HG03571 (cell line): ENCODE data around the gene PLD1.
"Not testable (repeated sequence)": the region's sequence is repeated elsewhere in the genome, so short reads cannot be mapped to it uniquely, and the experiment has no call there.

Experiments used
- ATAC-seq: cut with Tn5 transposase; IDR thresholded peaks from one replicate; pipeline ENCODE4 v1.9.1; 2021; ENCODE audit not compliant: unreplicated experiment

The PLD1 gene

GRCh38 chr3:171746320-171747222 is 63.7 kb downstream of the PLD1 start:
- ATAC-seq: not testable (repeated sequence)

DNA sequence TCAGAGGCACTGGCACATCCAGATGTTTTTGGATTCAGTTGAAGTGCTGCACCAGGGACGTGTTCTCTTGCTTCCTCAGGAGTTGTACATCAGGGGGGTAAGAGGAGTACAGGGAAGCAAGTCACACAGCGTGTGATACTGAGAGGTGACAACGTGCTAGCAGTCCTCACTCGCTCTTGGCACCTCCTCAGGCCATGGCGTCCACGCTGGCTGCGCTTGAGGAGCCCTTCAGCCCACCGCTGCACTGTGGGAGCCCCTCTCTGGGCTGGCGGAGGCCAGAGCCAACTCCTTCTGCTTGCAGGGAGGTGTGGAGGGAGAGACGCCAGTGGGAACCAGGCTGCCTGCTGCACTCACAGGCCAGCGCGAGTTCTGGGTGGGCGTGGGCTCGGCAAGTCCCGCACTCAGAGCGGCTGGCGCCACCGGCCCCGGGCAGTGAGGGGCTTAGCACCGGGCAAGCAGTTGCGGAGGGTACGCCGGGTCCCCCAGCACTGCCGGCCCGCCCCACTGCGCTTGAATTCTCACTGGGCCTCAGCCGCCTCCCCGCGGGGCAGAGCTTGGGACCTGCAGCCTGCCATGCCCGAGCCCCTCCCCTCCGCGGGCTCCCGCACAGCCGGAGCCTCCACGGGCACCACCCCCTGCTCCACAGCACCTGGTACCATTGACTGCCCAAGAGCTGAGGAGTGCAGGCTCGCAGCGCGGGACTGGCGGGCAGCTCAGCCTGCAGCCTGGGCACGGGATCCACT is 64.5 kb downstream of the PLD1 start:
- ATAC-seq: no peak

GRCh38 chr3:171744158-171744741 is 66.0 kb downstream of the PLD1 start:
- no peak for ATAC-seq

DNA sequence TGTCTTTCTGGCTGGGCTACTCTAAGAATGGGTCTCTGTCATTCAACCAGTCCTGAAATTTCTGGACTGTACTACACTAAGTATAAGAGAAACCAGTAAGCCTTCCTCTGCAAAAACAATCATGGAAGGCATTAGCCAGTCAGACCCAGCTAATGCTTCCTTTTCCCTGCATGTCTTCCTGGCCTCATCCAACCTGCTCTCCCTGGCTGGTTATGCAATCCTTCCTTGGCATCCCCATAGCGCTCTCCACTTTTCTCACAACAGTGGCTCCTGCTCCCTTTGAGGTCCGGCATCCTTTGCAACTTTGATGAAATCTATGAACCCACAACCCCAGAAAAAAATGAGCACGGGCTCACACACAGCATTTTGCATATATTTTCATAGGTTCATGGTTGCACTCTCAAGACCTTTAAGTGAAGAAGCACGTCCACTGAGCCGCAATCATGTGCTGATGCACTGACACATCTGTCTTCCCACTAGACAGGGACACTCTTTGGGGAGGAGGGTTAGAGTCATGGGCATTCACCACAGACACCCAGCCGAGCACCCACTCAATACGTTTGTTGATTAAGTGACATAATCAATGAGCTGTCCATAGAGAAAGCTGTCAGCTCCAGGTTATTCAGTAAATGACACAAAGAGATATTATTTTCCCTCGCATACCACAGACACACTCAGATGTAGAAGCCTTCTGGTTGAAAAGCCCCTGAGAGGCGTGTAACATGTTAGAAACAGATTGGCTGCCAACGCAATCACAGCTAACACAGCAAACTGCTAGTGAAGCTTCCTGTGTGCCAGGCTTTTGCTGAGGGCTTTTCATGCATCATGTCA is 66.7 kb downstream of the PLD1 start:
- no peak for ATAC-seq

DNA sequence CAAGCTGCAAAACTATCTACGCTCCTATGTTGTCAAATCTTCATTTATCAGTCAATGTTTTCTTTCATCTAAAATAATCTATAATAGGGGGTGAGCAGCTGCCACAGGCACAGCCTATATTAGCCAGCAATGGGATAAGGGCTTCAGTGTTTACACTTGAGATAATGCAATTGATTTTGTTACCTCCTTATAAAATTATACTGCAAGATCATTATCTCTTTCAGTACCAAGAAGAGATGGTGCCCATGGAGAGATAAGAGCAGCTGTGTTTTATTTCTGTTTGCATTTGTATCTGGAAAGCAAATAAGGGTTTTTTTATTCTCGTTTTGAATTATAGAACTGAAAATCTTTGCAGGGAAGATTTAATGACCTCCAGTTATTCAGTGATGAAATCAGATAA is 68.9 kb downstream of the PLD1 start:
- ATAC-seq: no peak

- ATAC-seq: no peak
Measured at GRCh38 chr3:171736556-171736955, 73.7 kb downstream of the PLD1 start.

DNA sequence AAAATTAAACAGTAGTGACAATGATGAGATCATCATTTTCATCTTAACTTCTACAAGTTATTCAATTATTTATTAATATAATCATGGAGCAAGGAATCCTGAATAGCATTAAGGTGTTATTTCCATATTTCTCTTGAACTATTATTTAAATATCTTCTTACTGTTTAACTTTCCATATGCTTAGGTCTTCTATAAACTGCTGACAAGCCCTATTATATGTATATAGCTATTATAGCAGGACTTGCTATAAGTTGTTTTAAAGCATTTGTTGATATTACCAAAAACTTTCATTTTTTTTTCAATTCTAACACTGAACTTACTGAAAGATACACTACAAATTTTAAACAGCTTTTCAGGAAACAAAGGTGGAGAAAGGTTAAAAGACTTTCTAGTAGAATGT is 76.7 kb downstream of the PLD1 start:
- ATAC-seq: no peak

- no peak for ATAC-seq
Measured at GRCh38 chr3:171732756-171733155, 77.5 kb downstream of the PLD1 start.

- no peak for ATAC-seq
Measured at GRCh38 chr3:171731691-171732090, 78.6 kb downstream of the PLD1 start.

GRCh38 chr3:171729452-171730334 is 80.6 kb downstream of the PLD1 start:
- ATAC-seq: no peak

- no peak for ATAC-seq
Measured at GRCh38 chr3:171727288-171727687, 83.0 kb downstream of the PLD1 start.

DNA sequence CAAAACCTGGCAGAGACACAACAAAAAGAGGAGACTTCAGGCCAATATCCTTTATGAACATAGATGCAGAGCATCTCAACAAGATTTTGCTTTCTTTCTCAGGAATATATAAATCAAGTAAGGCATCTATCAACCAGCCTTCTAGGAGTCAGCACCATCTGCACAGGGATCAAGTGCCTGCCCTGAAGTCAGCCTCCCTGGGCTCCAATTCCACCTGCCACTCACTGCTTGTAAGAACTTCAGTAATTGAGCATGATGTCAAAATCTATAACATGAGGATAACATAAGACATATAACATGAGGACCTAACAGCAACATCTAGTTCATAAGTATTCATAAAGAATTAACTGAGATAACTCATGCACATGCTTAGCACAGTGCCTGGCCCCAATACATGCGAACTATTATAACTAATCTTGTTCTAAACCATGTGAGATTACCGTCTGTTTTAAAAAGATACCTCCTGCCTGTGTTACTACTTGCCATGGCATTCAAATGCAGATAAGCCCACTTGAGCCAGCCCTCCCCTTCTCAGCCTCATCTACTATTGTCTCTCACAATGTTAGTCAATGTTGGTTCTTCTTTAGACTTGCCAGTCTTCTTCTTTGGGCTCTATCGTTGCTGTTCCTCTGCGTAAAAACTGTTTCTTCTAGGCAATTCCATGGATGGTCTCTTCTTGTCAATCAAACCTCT is 91.6 kb downstream of the PLD1 start:
- no peak for ATAC-seq

DNA sequence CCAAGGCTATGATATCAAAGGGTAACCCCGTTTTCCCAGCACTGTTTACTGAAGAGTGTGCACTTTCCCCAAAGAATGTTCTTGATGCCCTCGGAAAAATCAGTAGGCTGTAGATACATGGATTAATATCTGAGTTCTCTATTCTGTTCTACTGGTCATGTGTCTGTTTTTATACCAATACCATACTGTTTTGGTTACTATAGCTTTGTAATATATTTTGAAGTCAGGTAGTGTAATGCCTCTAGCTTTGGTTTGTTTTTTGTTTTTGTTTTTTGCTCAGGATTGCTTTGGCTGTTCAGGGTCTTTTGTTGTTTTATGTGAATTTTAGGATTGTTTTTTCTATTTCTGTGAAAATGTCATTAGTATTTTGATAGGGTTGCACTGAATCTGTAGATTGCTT is 95.1 kb downstream of the PLD1 start:
- no peak for ATAC-seq

DNA sequence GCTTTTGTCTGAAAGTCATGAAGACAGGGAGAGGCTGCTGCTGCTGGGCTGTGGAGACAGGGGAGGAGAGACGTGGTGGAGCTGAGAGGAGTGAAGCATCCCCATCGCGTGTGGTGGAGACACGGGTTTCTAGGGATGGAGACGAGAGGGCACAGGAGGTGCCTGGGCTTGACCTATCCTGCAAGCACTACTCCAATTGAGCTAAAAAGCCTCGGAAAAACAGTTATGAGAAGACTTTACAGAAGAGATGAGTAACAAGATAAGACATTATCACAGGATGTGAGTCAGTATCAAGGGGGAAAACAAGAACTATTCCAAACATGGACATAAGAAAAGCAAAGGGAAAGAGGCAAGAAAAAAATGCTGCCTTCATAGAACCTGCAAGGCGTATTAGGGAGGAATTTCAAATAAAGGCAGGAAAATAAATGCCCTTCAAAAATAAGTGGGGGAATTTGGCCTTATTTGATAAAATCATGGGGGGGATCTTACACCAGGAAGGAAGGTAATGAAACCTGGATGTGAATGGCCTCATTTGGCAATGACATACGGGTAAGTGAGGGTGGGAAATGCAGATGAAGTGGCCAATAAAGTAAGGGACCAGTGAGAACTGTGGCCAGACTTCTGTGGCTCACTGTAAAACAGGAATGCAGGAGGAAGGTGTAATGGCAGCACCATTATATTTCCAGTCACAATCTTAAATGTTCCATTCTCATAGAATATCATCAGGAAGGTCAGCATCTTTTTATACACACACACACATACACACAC is 97.9 kb downstream of the PLD1 start:
- ATAC-seq: no peak

- no peak for ATAC-seq
Measured at GRCh38 chr3:171711461-171712170, 98.7 kb downstream of the PLD1 start.

DNA sequence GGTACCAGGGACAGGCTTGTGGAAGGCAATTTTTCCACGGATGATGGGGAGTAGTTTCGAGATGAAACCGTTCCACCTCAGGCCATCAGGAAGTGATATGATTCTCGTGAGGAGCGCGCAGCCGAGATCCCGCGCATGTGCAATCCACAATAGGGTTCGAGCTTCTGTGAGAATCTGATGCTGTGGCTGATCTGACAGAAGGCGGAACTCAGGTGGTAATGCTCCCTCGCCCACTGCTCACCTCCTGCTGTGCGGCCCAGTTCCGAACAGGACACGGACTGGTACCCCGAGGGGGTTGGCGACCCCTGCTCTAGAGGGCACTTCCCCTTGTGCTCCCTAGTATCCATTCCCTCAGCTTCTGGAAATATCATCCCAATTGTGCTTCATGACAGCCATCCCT is 99.9 kb downstream of the PLD1 start:
- ATAC-seq: no peak

DNA sequence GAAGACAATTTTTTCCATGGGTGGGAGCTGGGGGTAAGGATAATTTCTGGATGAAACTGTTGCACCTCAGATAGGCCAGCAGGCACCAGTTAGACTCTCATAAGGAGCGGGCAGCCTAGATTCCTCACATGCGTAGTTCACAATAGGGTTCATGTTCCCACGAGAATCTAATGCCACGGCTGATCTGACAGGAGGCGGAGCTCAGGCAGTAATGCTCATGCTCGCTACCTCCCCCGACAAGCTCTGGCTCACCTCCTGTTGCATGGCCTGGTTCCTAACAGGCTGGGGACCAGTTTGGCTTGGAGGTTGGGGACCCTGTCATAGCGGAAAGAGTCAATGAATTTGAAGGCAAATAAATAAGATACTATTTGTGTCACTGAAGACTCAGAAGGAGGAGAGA is 105.5 kb downstream of the PLD1 start:
- ATAC-seq: no peak

GRCh38 chr3:171704002-171704401 is 106.3 kb downstream of the PLD1 start:
- no peak for ATAC-seq
